Ovary (tissue), 9 donors: ENCODE data around the gene ZW10. TPM values are rescaled to one million over a fixed set of nuclear protein-coding genes. Genes with fewer than 3 reads are reported as not detected.

Experiments
- DNase-seq, 5 donors: peaks; one replicate each; pipeline ENCODE4 v3.0.0-alpha.2; 2019 to 2020
- H3K27ac ChIP-seq, 2 donors: fragments of 200-600 bp; one replicate each; pipeline versions ENCODE4 v1.5.1 to v1.8.0; 2019 to 2022
- H3K27me3 ChIP-seq: fragments of 200-600 bp; one replicate; pipeline ENCODE4 v1.8.0; 2022
- H3K36me3 ChIP-seq: fragments of 200-600 bp; sonication (generic); one replicate; pipeline ENCODE4 v1.5.1; 2019
- H3K4me1 ChIP-seq: one replicate; pipeline ENCODE4 v1.8.1; 2013; ENCODE audit warnings: mild to moderate bottlenecking, moderate library complexity; ENCODE audit not compliant: insufficient read depth
- H3K4me3 ChIP-seq: fragments of 200-600 bp; sonication (generic); one replicate; pipeline ENCODE4 v1.5.1; 2017
- H3K9me3 ChIP-seq, 2 donors: fragments of 200-600 bp in 1 of 2; sonication (generic) in 1 of 2; one replicate each; pipeline versions ENCODE4 v1.5.1 to v1.8.1; 2013 to 2019; ENCODE audit warnings: mild to moderate bottlenecking in 1 of 2, moderate library complexity in 1 of 2
- EP300 ChIP-seq: sonication (generic); formaldehyde crosslinking; IDR thresholded peaks from one replicate; pipeline ENCODE4 v1.6.1; 2017; ENCODE audit warnings: antibody characterized with exemption
- POLR2A ChIP-seq: fragments of 450-650 bp; IDR thresholded peaks from one replicate; pipeline ENCODE4 v1.6.1; 2017; ENCODE audit warnings: antibody characterized with exemption, mild to moderate bottlenecking, moderate library complexity
- WGBS, 3 donors: extraction: QIAGEN DNeasy Blood & Tissue Kit in 1 of 3; methylation state at CpG; one replicate each; pipeline versions ENCODE4 v1.1.5 to v1.1.7; 2013 to 2017; 5-methylcytosine and 5-hydroxymethylcytosine counted together
- intact Hi-C, 4 donors: fragments of 100-400 bp; cut with DNase I; formaldehyde crosslinking; loops; one replicate each; pipeline versions ENCODE4 v1.11.0 to v1.15.1; 2022 to 2023
- polyA plus RNA-seq, 2 donors: library from polyadenylated mRNA; stranded (reverse); fragments of 200-250 nt in 1 of 2; fragments of 350-450 nt in 1 of 2; fragmentation: Illumina TruSeq in 1 of 2; extraction: RNeasy Lipid Tissue Mini Kit (QIAGEN cat#74804) in 1 of 2; gene quantifications; one replicate each; pipeline ENCODE4 v1.2.3, GENCODE V29; 2013 to 2014
- total RNA-seq, 7 donors: library from RNA; depleted of rRNA in 2 of 7; stranded (reverse); fragments of >200 nt in 2 of 7; fragmentation: NEBNext Ultra II Directional in 3 of 7; extraction: Animal tissue kit (Norgen Biotek cat#: 25700) in 3 of 7; gene quantifications; one replicate each; pipeline versions ENCODE4 v1.1.0 to v1.2.4, GENCODE V29; 2016 to 2023
- TF ChIP-seq, protein P1 (sequence below), 3 donors: fragments of 450-650 bp in 2 of 3; fragments of 200-600 bp in 1 of 3; IDR thresholded peaks; one replicate each; pipeline versions ENCODE4 v1.5.1 to v1.8.0; 2016 to 2022; ENCODE audit warnings: antibody characterized with exemption in 3 of 3, mild to moderate bottlenecking in 1 of 3
- donor health status: DM: no; HTN: no; CAD: no; lungs with moderate emphysema.
- donor health status: DM: no; HTN: no; CAD: no.
- donor health status: Bipolar disorder and iron deficiency.
- donor health status: DM: yes; HTN: yes; CAD: no.
- donor health status: DM: no; HTN: no; CAD: no.
- donor health status: DM: yes; HTN: yes; CAD: no.

ZW10 gene
- total and polyA plus RNA-seq, 9 donors: 7.0 to 12.6 (median 11.7) TPM

GRCh38 chr11:113701491-113701890 is 72.0 kb downstream of the ZW10 start:
- no peak for DNase-seq
- Histone ChIP-seq H3K4me1 (no peaks in the 10 kb centered on the region), H3K27me3 (no peaks in the 10 kb centered on the region), H3K4me3 (no peak overlapping the region), H3K27ac (no peak overlapping the region), H3K36me3 (no peaks in the 10 kb centered on the region), H3K9me3 (no peaks in the 10 kb centered on the region)
- TF ChIP-seq POLR2A (no peak), EP300 (no peak)
- TF ChIP-seq, protein P1, sequence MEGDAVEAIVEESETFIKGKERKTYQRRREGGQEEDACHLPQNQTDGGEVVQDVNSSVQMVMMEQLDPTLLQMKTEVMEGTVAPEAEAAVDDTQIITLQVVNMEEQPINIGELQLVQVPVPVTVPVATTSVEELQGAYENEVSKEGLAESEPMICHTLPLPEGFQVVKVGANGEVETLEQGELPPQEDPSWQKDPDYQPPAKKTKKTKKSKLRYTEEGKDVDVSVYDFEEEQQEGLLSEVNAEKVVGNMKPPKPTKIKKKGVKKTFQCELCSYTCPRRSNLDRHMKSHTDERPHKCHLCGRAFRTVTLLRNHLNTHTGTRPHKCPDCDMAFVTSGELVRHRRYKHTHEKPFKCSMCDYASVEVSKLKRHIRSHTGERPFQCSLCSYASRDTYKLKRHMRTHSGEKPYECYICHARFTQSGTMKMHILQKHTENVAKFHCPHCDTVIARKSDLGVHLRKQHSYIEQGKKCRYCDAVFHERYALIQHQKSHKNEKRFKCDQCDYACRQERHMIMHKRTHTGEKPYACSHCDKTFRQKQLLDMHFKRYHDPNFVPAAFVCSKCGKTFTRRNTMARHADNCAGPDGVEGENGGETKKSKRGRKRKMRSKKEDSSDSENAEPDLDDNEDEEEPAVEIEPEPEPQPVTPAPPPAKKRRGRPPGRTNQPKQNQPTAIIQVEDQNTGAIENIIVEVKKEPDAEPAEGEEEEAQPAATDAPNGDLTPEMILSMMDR (IDR thresholded peaks at IDR 0.05): no peak
- WGBS, 3 donors: 94 to 100% (median 98%) methylated on average over 1 of the region's 1 CpG
- intact Hi-C loops: no loop called here

DNA sequence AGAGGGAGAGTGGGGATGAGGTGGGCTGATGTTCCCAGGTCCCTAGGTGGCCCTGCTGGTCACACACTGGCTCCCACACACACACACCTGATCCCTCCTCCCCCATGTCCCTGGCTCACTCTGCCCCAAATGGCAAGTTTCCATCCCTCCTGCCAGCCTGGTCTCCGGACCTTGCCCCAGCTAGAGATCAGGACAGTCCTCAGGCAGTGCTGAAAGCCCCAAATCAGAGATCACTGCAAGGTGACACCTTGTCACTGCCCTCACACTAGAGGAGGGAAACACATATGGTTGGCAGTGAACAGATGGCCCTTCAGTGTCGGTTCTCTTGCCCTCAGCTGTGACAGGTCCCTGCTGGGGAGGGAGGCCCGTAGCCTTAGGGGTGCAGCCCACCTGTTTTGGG is 75.0 kb downstream of the ZW10 start:
- Histone ChIP-seq H3K27ac (no peak overlapping the region), H3K27me3 (no peaks in the 10 kb centered on the region), H3K9me3 (no peaks in the 10 kb centered on the region), H3K36me3 (no peaks in the 10 kb centered on the region), H3K4me3 (no peak overlapping the region), H3K4me1 (no peaks in the 10 kb centered on the region)
- WGBS, 3 donors: 63 to 67% (median 65%) methylated on average over 2 to 3 of the region's 3 CpGs
- TF ChIP-seq EP300 (no peak), POLR2A (no peak)
- TF ChIP-seq, protein P1 (IDR thresholded peaks at IDR 0.05): no peak
- intact Hi-C loops: no loop called here
- DNase-seq: no peak

- H3K4me1 ChIP-seq: no peaks in the 10 kb centered on the region
- TF ChIP-seq POLR2A (no peak), EP300 (no peak)
- TF ChIP-seq, protein P1 (IDR thresholded peaks at IDR 0.05): no peak
- H3K27ac ChIP-seq: no peak overlapping the region
- 68 to 80% (median 78%) methylated on average over 7 of the region's 7 CpGs for WGBS, 3 donors
- DNase-seq: no peak
- intact Hi-C loops: no loop called here
- no peaks in the 10 kb centered on the region for H3K36me3 ChIP-seq
- H3K9me3 ChIP-seq: no peaks in the 10 kb centered on the region
- H3K27me3 ChIP-seq: no peaks in the 10 kb centered on the region
- no peak overlapping the region for H3K4me3 ChIP-seq
Measured at GRCh38 chr11:113697756-113698407, 75.6 kb downstream of the ZW10 start.

GRCh38 chr11:113697111-113697510 is 76.4 kb downstream of the ZW10 start:
- H3K4me3 ChIP-seq: no peak overlapping the region
- H3K27ac ChIP-seq: no peak overlapping the region
- no peaks in the 10 kb centered on the region for H3K4me1 ChIP-seq
- TF ChIP-seq, protein P1 (IDR thresholded peaks at IDR 0.05): no peak
- TF ChIP-seq POLR2A: no peak
- 95 to 100% (median 99%) methylated on average over 5 of the region's 5 CpGs for WGBS, 3 donors
- H3K9me3 ChIP-seq: no peaks in the 10 kb centered on the region
- no peaks in the 10 kb centered on the region for H3K27me3 ChIP-seq
- intact Hi-C loops: no loop called here
- no peaks in the 10 kb centered on the region for H3K36me3 ChIP-seq
- DNase-seq: no peak
